Measurements from ENCODE around the gene POLD3.
A peak's percentile ranks its signal among the peaks of the same experiment; 100 is the strongest.

Gene POLD3

DNA sequence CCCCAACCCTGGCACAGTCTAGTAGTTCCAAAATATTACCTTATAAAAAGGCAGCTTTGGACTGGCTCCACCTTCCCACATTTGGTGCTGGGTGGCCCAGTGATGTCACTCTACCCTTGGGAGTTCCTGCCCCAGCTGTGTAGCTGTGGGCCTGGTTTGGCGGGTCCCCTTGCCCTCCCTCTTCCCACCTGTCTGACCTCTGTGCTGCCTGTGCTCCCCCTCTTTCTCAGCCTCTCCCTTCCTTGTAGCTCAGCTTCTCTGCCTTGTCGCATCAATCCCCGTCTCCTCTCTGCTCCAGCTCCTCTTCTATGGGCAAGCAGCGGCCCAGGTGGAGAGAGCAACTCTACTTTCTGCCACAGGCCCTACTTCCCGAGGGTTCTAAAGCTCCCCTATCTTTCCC lies 84.2 kb downstream of the POLD3 start:
- H2AK5ac ChIP-seq (ENCODE audit: low read depth, low read length): no peak overlapping the region
- H2AFZ ChIP-seq (ENCODE audit: low read length): no peak overlapping the region
- peaks cover 0 to 2% of the 10 kb centered on the region in 2 donors for H3K4me1 ChIP-seq (ENCODE audit: control insufficient read depth in 2 of 2, insufficient read depth in 1 of 2, low read depth in 1 of 2, low read length in 2 of 2)
- no peaks in the 10 kb centered on the region for H3K36me3 ChIP-seq (replicated peaks in 1 of 2; ENCODE audit: control insufficient read depth in 2 of 2, insufficient read depth in 2 of 2, low read length in 2 of 2)
- no peak overlapping the region for H3K4ac ChIP-seq (ENCODE audit: low read length)
- H2BK15ac ChIP-seq (ENCODE audit: low read length): peak overlapping the region; percentile 9
- no peak overlapping the region for H3K4me3 ChIP-seq (ENCODE audit: low read length in 2 of 2)
- no CpG with 5 or more reads among the region's 5 CpGs for WGBS, 2 donors (ENCODE audit: extremely low coverage in 2 of 2, insufficient read length in 2 of 2, insufficient replicate concordance in 1 of 2)
- no peak overlapping the region for H3K23ac ChIP-seq (ENCODE audit: low read depth, low read length, poor library complexity)
- no peak overlapping the region for H2BK120ac ChIP-seq (ENCODE audit: low read depth, low read length)
- no peak overlapping the region for H3K14ac ChIP-seq (ENCODE audit: low read length)
- no peaks in the 10 kb centered on the region for H3K79me1 ChIP-seq (ENCODE audit: low read depth, low read length)
- no peak overlapping the region for H2BK5ac ChIP-seq (ENCODE audit: low read length)
- H3K27me3 ChIP-seq (ENCODE audit: control insufficient read depth in 3 of 3, insufficient read depth in 3 of 3, low read depth in 1 of 3, low read length in 3 of 3): no peaks in the 10 kb centered on the region
- peak overlapping the region; percentile 44 for H3K18ac ChIP-seq (ENCODE audit: low read length)
- H3K9me3 ChIP-seq (replicated peaks in 1 of 2; ENCODE audit: control insufficient read depth in 2 of 2, insufficient read depth in 1 of 2, low read depth in 1 of 2, low read length in 2 of 2): no peaks in the 10 kb centered on the region
- no peak overlapping the region for H2BK12ac ChIP-seq (ENCODE audit: low read length)
- H4K8ac ChIP-seq (ENCODE audit: low read depth, low read length): no peak overlapping the region
- H3K4me2 ChIP-seq (ENCODE audit: insufficient read depth, low read length, poor library complexity, severe bottlenecking): no peak overlapping the region
- no peak for DNase-seq (ENCODE audit: low spot score)
- no peak overlapping the region for H3K9ac ChIP-seq (ENCODE audit: low read depth, low read length, poor library complexity)
- no peak overlapping the region for H4K91ac ChIP-seq (ENCODE audit: low read depth, low read length, poor library complexity)
- no peak overlapping the region for H3K27ac ChIP-seq (replicated peaks; ENCODE audit: low read length)

DNA sequence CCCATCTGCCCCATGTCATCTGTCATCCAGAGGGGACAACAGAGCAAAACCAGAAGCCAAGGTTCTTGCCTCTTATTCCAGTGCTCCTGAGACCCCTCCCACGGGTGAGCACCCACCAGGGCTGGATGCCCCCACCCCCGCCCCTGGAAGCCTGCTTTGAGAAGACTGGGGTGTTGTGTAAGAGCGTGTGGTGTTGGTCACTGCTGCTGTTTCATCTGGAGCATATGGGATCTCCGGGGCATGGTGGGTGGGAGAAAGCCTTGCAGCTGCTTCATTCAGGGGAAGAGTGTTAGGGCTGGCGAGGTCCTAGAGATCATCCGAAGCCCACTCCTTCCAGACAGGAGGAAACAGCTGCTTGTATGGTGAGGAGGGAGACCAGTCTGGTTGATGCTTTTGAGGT lies 84.7 kb downstream of the POLD3 start:
- Histone ChIP-seq H2BK120ac (ENCODE audit: low read depth, low read length) (no peak overlapping the region), H2AK5ac (ENCODE audit: low read depth, low read length) (peak overlapping the region; percentile 38), H3K14ac (ENCODE audit: low read length) (no peak overlapping the region), H3K36me3 (replicated peaks in 1 of 2; ENCODE audit: control insufficient read depth in 2 of 2, insufficient read depth in 2 of 2, low read length in 2 of 2) (no peaks in the 10 kb centered on the region), H3K27ac (replicated peaks; ENCODE audit: low read length) (no peak overlapping the region), H3K9ac (ENCODE audit: low read depth, low read length, poor library complexity) (no peak overlapping the region), H2BK5ac (ENCODE audit: low read length) (no peak overlapping the region), H3K4me2 (ENCODE audit: insufficient read depth, low read length, poor library complexity, severe bottlenecking) (no peak overlapping the region), H2AFZ (ENCODE audit: low read length) (no peak overlapping the region), H3K79me1 (ENCODE audit: low read depth, low read length) (no peaks in the 10 kb centered on the region), H3K18ac (ENCODE audit: low read length) (peak overlapping the region; percentile 25), H4K8ac (ENCODE audit: low read depth, low read length) (no peak overlapping the region), H2BK12ac (ENCODE audit: low read length) (no peak overlapping the region), H2BK15ac (ENCODE audit: low read length) (no peak overlapping the region), H3K4me1 (ENCODE audit: control insufficient read depth in 2 of 2, insufficient read depth in 1 of 2, low read depth in 1 of 2, low read length in 2 of 2) (peaks cover 0 to 2% of the 10 kb centered on the region in 2 donors), H3K4me3 (ENCODE audit: low read length in 2 of 2) (no peak overlapping the region), H3K27me3 (ENCODE audit: control insufficient read depth in 3 of 3, insufficient read depth in 3 of 3, low read depth in 1 of 3, low read length in 3 of 3) (no peaks in the 10 kb centered on the region), H3K4ac (ENCODE audit: low read length) (no peak overlapping the region), H3K23ac (ENCODE audit: low read depth, low read length, poor library complexity) (no peak overlapping the region), H4K91ac (ENCODE audit: low read depth, low read length, poor library complexity) (no peak overlapping the region), H3K9me3 (replicated peaks in 1 of 2; ENCODE audit: control insufficient read depth in 2 of 2, insufficient read depth in 1 of 2, low read depth in 1 of 2, low read length in 2 of 2) (no peaks in the 10 kb centered on the region)
- DNase-seq (ENCODE audit: low spot score): no peak
- WGBS, 2 donors (ENCODE audit: extremely low coverage in 2 of 2, insufficient read length in 2 of 2, insufficient replicate concordance in 1 of 2): no CpG with 5 or more reads among the region's 6 CpGs

DNA sequence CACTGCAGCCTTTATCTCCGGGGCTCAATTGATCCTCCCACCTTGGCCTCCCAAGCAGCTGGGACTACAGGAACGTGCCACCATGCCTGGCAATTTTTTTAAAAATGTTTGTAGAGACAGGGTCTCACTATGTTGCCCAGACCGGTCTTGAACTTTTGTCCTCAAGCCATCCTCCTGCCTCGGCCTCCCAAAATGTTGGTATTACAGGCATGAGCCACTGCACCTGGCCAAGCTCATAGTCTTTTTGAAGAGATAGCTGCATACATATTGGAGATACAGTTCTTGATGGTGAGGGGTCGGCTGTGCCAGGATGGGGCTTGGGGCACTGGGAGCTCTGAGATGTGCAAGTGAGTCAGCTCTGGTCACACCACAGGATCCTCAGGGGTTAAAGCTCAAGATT lies 85.7 kb downstream of the POLD3 start:
- Histone ChIP-seq H2AK5ac (ENCODE audit: low read depth, low read length) (no peak overlapping the region), H3K4me2 (ENCODE audit: insufficient read depth, low read length, poor library complexity, severe bottlenecking) (no peak overlapping the region), H3K9ac (ENCODE audit: low read depth, low read length, poor library complexity) (no peak overlapping the region), H3K27ac (replicated peaks; ENCODE audit: low read length) (no peak overlapping the region), H4K91ac (ENCODE audit: low read depth, low read length, poor library complexity) (no peak overlapping the region), H2BK5ac (ENCODE audit: low read length) (no peak overlapping the region), H2BK15ac (ENCODE audit: low read length) (no peak overlapping the region), H2BK12ac (ENCODE audit: low read length) (no peak overlapping the region), H3K4ac (ENCODE audit: low read length) (no peak overlapping the region), H3K9me3 (replicated peaks in 1 of 2; ENCODE audit: control insufficient read depth in 2 of 2, insufficient read depth in 1 of 2, low read depth in 1 of 2, low read length in 2 of 2) (no peaks in the 10 kb centered on the region), H3K18ac (ENCODE audit: low read length) (no peak overlapping the region), H3K4me3 (ENCODE audit: low read length in 2 of 2) (no peak overlapping the region), H3K36me3 (replicated peaks in 1 of 2; ENCODE audit: control insufficient read depth in 2 of 2, insufficient read depth in 2 of 2, low read length in 2 of 2) (no peaks in the 10 kb centered on the region), H4K8ac (ENCODE audit: low read depth, low read length) (no peak overlapping the region), H2AFZ (ENCODE audit: low read length) (no peak overlapping the region), H2BK120ac (ENCODE audit: low read depth, low read length) (no peak overlapping the region), H3K4me1 (ENCODE audit: control insufficient read depth in 2 of 2, insufficient read depth in 1 of 2, low read depth in 1 of 2, low read length in 2 of 2) (peaks cover 0 to 2% of the 10 kb centered on the region in 2 donors), H3K23ac (ENCODE audit: low read depth, low read length, poor library complexity) (no peak overlapping the region), H3K27me3 (ENCODE audit: control insufficient read depth in 3 of 3, insufficient read depth in 3 of 3, low read depth in 1 of 3, low read length in 3 of 3) (peaks cover 0 to 3% (median 0%) of the 10 kb centered on the region in 3 experiments), H3K14ac (ENCODE audit: low read length) (no peak overlapping the region), H3K79me1 (ENCODE audit: low read depth, low read length) (no peaks in the 10 kb centered on the region)
- no peak for DNase-seq (ENCODE audit: low spot score)
- no CpG with 5 or more reads among the region's 5 CpGs for WGBS, 2 donors (ENCODE audit: extremely low coverage in 2 of 2, insufficient read length in 2 of 2, insufficient replicate concordance in 1 of 2)

DNA sequence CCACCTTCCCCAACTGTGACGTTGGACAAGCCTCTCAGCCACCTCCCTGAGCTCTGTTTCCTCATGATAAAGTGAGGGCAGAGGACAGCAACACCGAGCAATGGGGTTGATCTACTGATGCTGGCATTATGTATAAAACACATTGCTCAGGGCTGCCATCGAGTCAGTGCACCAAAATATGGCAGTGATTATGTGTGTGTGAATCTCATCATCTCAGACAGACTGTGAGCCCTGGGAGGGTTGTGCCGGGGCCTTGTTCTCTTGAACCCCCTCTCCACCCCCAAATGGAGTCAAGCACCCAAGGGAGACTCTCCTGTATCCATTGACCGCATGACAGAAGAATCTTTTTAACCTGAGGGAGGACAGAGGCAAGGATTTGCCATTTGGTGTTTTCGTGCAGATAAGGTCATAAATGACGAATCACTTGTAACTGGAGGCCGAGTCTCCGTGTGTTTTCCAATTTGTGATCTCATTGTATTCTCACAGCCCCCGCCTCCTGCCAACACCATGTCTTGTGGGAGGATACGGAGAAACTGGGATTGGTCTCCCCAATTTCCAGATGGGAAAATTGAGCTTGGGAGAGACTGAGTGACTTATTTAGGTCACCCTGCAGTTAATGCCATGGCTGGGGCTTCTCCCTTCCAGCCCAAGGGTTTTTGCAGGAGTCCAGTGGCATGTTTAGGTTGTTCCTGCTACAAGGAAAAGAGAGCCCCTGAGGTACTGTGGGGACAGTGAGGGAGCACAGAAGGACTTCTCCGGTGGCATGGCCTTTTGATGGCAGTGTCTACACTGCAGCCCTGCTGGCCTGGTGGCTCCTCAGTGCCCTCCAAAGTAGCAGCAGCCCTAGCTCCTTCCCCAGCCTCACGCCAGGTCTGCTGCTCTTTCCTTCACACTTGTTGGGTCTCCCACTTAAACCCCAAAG lies 86.5 kb downstream of the POLD3 start:
- H2BK15ac ChIP-seq (ENCODE audit: low read length): no peak overlapping the region
- H3K27ac ChIP-seq (replicated peaks; ENCODE audit: low read length): no peak overlapping the region
- no peak overlapping the region for H3K9ac ChIP-seq (ENCODE audit: low read depth, low read length, poor library complexity)
- peaks cover 0 to 6% (median under 1%) of the 10 kb centered on the region in 3 experiments for H3K27me3 ChIP-seq (ENCODE audit: control insufficient read depth in 3 of 3, insufficient read depth in 3 of 3, low read depth in 1 of 3, low read length in 3 of 3)
- H3K4me2 ChIP-seq (ENCODE audit: insufficient read depth, low read length, poor library complexity, severe bottlenecking): no peak overlapping the region
- no peak overlapping the region for H3K4ac ChIP-seq (ENCODE audit: low read length)
- no peak overlapping the region for H2BK120ac ChIP-seq (ENCODE audit: low read depth, low read length)
- no peak overlapping the region for H4K91ac ChIP-seq (ENCODE audit: low read depth, low read length, poor library complexity)
- H2AK5ac ChIP-seq (ENCODE audit: low read depth, low read length): no peak overlapping the region
- H4K8ac ChIP-seq (ENCODE audit: low read depth, low read length): no peak overlapping the region
- WGBS, 2 donors (ENCODE audit: extremely low coverage in 2 of 2, insufficient read length in 2 of 2, insufficient replicate concordance in 1 of 2): no CpG with 5 or more reads among the region's 13 CpGs
- H3K18ac ChIP-seq (ENCODE audit: low read length): no peak overlapping the region
- no peak overlapping the region for H2BK12ac ChIP-seq (ENCODE audit: low read length)
- no peaks in the 10 kb centered on the region for H3K9me3 ChIP-seq (replicated peaks in 1 of 2; ENCODE audit: control insufficient read depth in 2 of 2, insufficient read depth in 1 of 2, low read depth in 1 of 2, low read length in 2 of 2)
- no peak overlapping the region for H2BK5ac ChIP-seq (ENCODE audit: low read length)
- DNase-seq (ENCODE audit: low spot score): no peak
- H3K23ac ChIP-seq (ENCODE audit: low read depth, low read length, poor library complexity): no peak overlapping the region
- H3K36me3 ChIP-seq (replicated peaks in 1 of 2; ENCODE audit: control insufficient read depth in 2 of 2, insufficient read depth in 2 of 2, low read length in 2 of 2): no peaks in the 10 kb centered on the region
- H3K4me3 ChIP-seq (ENCODE audit: low read length in 2 of 2): no peak overlapping the region
- no peak overlapping the region for H2AFZ ChIP-seq (ENCODE audit: low read length)
- H3K4me1 ChIP-seq (ENCODE audit: control insufficient read depth in 2 of 2, insufficient read depth in 1 of 2, low read depth in 1 of 2, low read length in 2 of 2): no peaks in the 10 kb centered on the region
- H3K14ac ChIP-seq (ENCODE audit: low read length): no peak overlapping the region
- no peaks in the 10 kb centered on the region for H3K79me1 ChIP-seq (ENCODE audit: low read depth, low read length)

Data from neuronal stem cell (in vitro differentiated cells).